ENCODE data around the gene CSTF1.

The CSTF1 gene

GRCh38 chr20:56392132-56392880, at the start of gene CSTF1, which contains the start of gene AURKA:
CSTF1 (plus strand) TSS chr20:56392645; CDS start chr20:56395553, 2,908 bp downstream.
AURKA (minus strand) TSS chr20:56392215; CDS start chr20:56388197, 4,018 bp downstream.
- peak within 1 kb of the TSS; percentile 92 for H3K4me3 ChIP-seq (ENCODE audit: low read length)
- DNase-seq (ENCODE audit: low read depth) = peak; percentile 100
- peak within 1 kb of the TSS; percentile 90 for H3K9ac ChIP-seq (ENCODE audit: low read length)
- no peaks in the 10 kb centered on the region for H3K9me3 ChIP-seq (ENCODE audit: control insufficient read depth, low read length)
- peaks cover 23% of the 10 kb centered on the region for H3K36me3 ChIP-seq (ENCODE audit: control insufficient read depth, insufficient read depth, low read length, severe bottlenecking)
- no peaks in the 10 kb centered on the region for H3K27me3 ChIP-seq (replicated peaks; ENCODE audit: control insufficient read depth, insufficient read depth, low read length)
- peaks cover 17% of the 10 kb centered on the region for H3K4me1 ChIP-seq (ENCODE audit: control insufficient read depth, insufficient read depth, low read length)

GRCh38 chr20:56342783-56343182, 49.7 kb upstream of the CSTF1 start:
- Histone ChIP-seq H3K9me3 (ENCODE audit: control insufficient read depth, low read length) (no peaks in the 10 kb centered on the region), H3K36me3 (ENCODE audit: control insufficient read depth, insufficient read depth, low read length, severe bottlenecking) (no peaks in the 10 kb centered on the region), H3K4me3 (ENCODE audit: low read length) (no peak overlapping the region), H3K9ac (ENCODE audit: low read length) (no peak overlapping the region), H3K4me1 (ENCODE audit: control insufficient read depth, insufficient read depth, low read length) (peaks cover 2% of the 10 kb centered on the region), H3K27me3 (replicated peaks; ENCODE audit: control insufficient read depth, insufficient read depth, low read length) (peaks cover 15% of the 10 kb centered on the region)
- DNase-seq (ENCODE audit: low read depth) = no peak

GRCh38 chr20:56343861-56344381, 48.5 kb upstream of the CSTF1 start:
- peak; percentile 80 for DNase-seq (ENCODE audit: low read depth)
- H3K4me3 ChIP-seq (ENCODE audit: low read length) = peak overlapping the region; percentile 47
- H3K9me3 ChIP-seq (ENCODE audit: control insufficient read depth, low read length) = no peaks in the 10 kb centered on the region
- H3K4me1 ChIP-seq (ENCODE audit: control insufficient read depth, insufficient read depth, low read length) = peaks cover 2% of the 10 kb centered on the region
- no peak overlapping the region for H3K9ac ChIP-seq (ENCODE audit: low read length)
- peaks cover 15% of the 10 kb centered on the region for H3K27me3 ChIP-seq (replicated peaks; ENCODE audit: control insufficient read depth, insufficient read depth, low read length)
- no peaks in the 10 kb centered on the region for H3K36me3 ChIP-seq (ENCODE audit: control insufficient read depth, insufficient read depth, low read length, severe bottlenecking)

GRCh38 chr20:56345911-56346310, 46.5 kb upstream of the CSTF1 start:
- no peak for DNase-seq (ENCODE audit: low read depth)
- Histone ChIP-seq H3K4me3 (ENCODE audit: low read length) (no peak overlapping the region), H3K9me3 (ENCODE audit: control insufficient read depth, low read length) (no peaks in the 10 kb centered on the region), H3K9ac (ENCODE audit: low read length) (no peak overlapping the region), H3K27me3 (replicated peaks; ENCODE audit: control insufficient read depth, insufficient read depth, low read length) (peaks cover 15% of the 10 kb centered on the region), H3K36me3 (ENCODE audit: control insufficient read depth, insufficient read depth, low read length, severe bottlenecking) (no peaks in the 10 kb centered on the region), H3K4me1 (ENCODE audit: control insufficient read depth, insufficient read depth, low read length) (peaks cover 2% of the 10 kb centered on the region)

- Histone ChIP-seq H3K9ac (ENCODE audit: low read length) (no peak overlapping the region), H3K27me3 (replicated peaks; ENCODE audit: control insufficient read depth, insufficient read depth, low read length) (peaks cover 15% of the 10 kb centered on the region), H3K36me3 (ENCODE audit: control insufficient read depth, insufficient read depth, low read length, severe bottlenecking) (no peaks in the 10 kb centered on the region), H3K4me1 (ENCODE audit: control insufficient read depth, insufficient read depth, low read length) (peaks cover 2% of the 10 kb centered on the region), H3K9me3 (ENCODE audit: control insufficient read depth, low read length) (no peaks in the 10 kb centered on the region), H3K4me3 (ENCODE audit: low read length) (no peak overlapping the region)
- no peak for DNase-seq (ENCODE audit: low read depth)
Observed at GRCh38 chr20:56347628-56348304, 44.7 kb upstream of the CSTF1 start.

- Histone ChIP-seq H3K4me3 (ENCODE audit: low read length) (no peak overlapping the region), H3K9me3 (ENCODE audit: control insufficient read depth, low read length) (no peaks in the 10 kb centered on the region), H3K4me1 (ENCODE audit: control insufficient read depth, insufficient read depth, low read length) (peaks cover 2% of the 10 kb centered on the region), H3K27me3 (replicated peaks; ENCODE audit: control insufficient read depth, insufficient read depth, low read length) (peaks cover 10% of the 10 kb centered on the region), H3K36me3 (ENCODE audit: control insufficient read depth, insufficient read depth, low read length, severe bottlenecking) (no peaks in the 10 kb centered on the region), H3K9ac (ENCODE audit: low read length) (no peak overlapping the region)
- DNase-seq (ENCODE audit: low read depth) = no peak
Observed at GRCh38 chr20:56348305-56348693, 44.1 kb upstream of the CSTF1 start.

GRCh38 chr20:56348746-56349145, 43.7 kb upstream of the CSTF1 start:
- no peak overlapping the region for H3K9ac ChIP-seq (ENCODE audit: low read length)
- no peak for DNase-seq (ENCODE audit: low read depth)
- H3K9me3 ChIP-seq (ENCODE audit: control insufficient read depth, low read length) = no peaks in the 10 kb centered on the region
- H3K4me3 ChIP-seq (ENCODE audit: low read length) = no peak overlapping the region
- H3K4me1 ChIP-seq (ENCODE audit: control insufficient read depth, insufficient read depth, low read length) = peaks cover under 1% of the 10 kb centered on the region
- H3K27me3 ChIP-seq (replicated peaks; ENCODE audit: control insufficient read depth, insufficient read depth, low read length) = peaks cover 5% of the 10 kb centered on the region
- H3K36me3 ChIP-seq (ENCODE audit: control insufficient read depth, insufficient read depth, low read length, severe bottlenecking) = no peaks in the 10 kb centered on the region

- H3K9ac ChIP-seq (ENCODE audit: low read length) = no peak overlapping the region
- no peaks in the 10 kb centered on the region for H3K36me3 ChIP-seq (ENCODE audit: control insufficient read depth, insufficient read depth, low read length, severe bottlenecking)
- H3K4me1 ChIP-seq (ENCODE audit: control insufficient read depth, insufficient read depth, low read length) = no peaks in the 10 kb centered on the region
- no peaks in the 10 kb centered on the region for H3K9me3 ChIP-seq (ENCODE audit: control insufficient read depth, low read length)
- DNase-seq (ENCODE audit: low read depth) = no peak
- no peak overlapping the region for H3K4me3 ChIP-seq (ENCODE audit: low read length)
- no peaks in the 10 kb centered on the region for H3K27me3 ChIP-seq (replicated peaks; ENCODE audit: control insufficient read depth, insufficient read depth, low read length)
Observed at GRCh38 chr20:56350842-56351241, 41.6 kb upstream of the CSTF1 start.

- H3K36me3 ChIP-seq (ENCODE audit: control insufficient read depth, insufficient read depth, low read length, severe bottlenecking) = no peaks in the 10 kb centered on the region
- no peak overlapping the region for H3K4me3 ChIP-seq (ENCODE audit: low read length)
- DNase-seq (ENCODE audit: low read depth) = no peak
- H3K9ac ChIP-seq (ENCODE audit: low read length) = no peak overlapping the region
- no peaks in the 10 kb centered on the region for H3K4me1 ChIP-seq (ENCODE audit: control insufficient read depth, insufficient read depth, low read length)
- H3K27me3 ChIP-seq (replicated peaks; ENCODE audit: control insufficient read depth, insufficient read depth, low read length) = no peaks in the 10 kb centered on the region
- H3K9me3 ChIP-seq (ENCODE audit: control insufficient read depth, low read length) = no peaks in the 10 kb centered on the region
Observed at GRCh38 chr20:56352345-56353055, 39.9 kb upstream of the CSTF1 start.

GRCh38 chr20:56353356-56353755, 39.1 kb upstream of the CSTF1 start:
- H3K9me3 ChIP-seq (ENCODE audit: control insufficient read depth, low read length) = no peaks in the 10 kb centered on the region
- no peak overlapping the region for H3K4me3 ChIP-seq (ENCODE audit: low read length)
- DNase-seq (ENCODE audit: low read depth) = no peak
- H3K27me3 ChIP-seq (replicated peaks; ENCODE audit: control insufficient read depth, insufficient read depth, low read length) = no peaks in the 10 kb centered on the region
- no peaks in the 10 kb centered on the region for H3K36me3 ChIP-seq (ENCODE audit: control insufficient read depth, insufficient read depth, low read length, severe bottlenecking)
- peaks cover 3% of the 10 kb centered on the region for H3K4me1 ChIP-seq (ENCODE audit: control insufficient read depth, insufficient read depth, low read length)
- no peak overlapping the region for H3K9ac ChIP-seq (ENCODE audit: low read length)

- peaks cover 5% of the 10 kb centered on the region for H3K36me3 ChIP-seq (ENCODE audit: control insufficient read depth, insufficient read depth, low read length, severe bottlenecking)
- peak overlapping the region; percentile 95 for H3K4me3 ChIP-seq (ENCODE audit: low read length)
Observed at GRCh38 chr20:56358070-56358469, 34.4 kb upstream of the CSTF1 start.

More at GRCh38 chr20:56358070-56358469, 34.4 kb upstream of the CSTF1 start:
- DNase-seq (ENCODE audit: low read depth) = no peak
- Histone ChIP-seq H3K9ac (ENCODE audit: low read length) (peak overlapping the region; percentile 63), H3K9me3 (ENCODE audit: control insufficient read depth, low read length) (no peaks in the 10 kb centered on the region), H3K4me1 (ENCODE audit: control insufficient read depth, insufficient read depth, low read length) (peaks cover 18% of the 10 kb centered on the region), H3K27me3 (replicated peaks; ENCODE audit: control insufficient read depth, insufficient read depth, low read length) (no peaks in the 10 kb centered on the region)

Data from adipocyte (in vitro differentiated cells).